H1 (cell line): ENCODE results near the gene SFTPA1. TPM values are rescaled to one million over a fixed set of nuclear protein-coding genes. Genes with fewer than 3 reads are reported as not detected.

Source experiments
- JUN ChIP-seq: IDR thresholded peaks from 2 replicates; pipeline ENCODE4 v1.6.1; 2011; ENCODE audit warnings: low read depth, mild to moderate bottlenecking, improper control_type of control experiment, low read length
- MAX ChIP-seq: IDR thresholded peaks from 2 replicates; pipeline ENCODE4 v1.6.1; 2012; ENCODE audit warnings: inconsistent platforms
- RAD21 ChIP-seq, 2 experiments: IDR thresholded peaks in 1 of 2; conservative IDR thresholded peaks in 1 of 2; 2 replicates each; pipeline ENCODE4 v1.6.1; 2011; ENCODE audit warnings: low read depth in 2 of 2, low read length in 2 of 2, improper control_type of control experiment in 1 of 2, inconsistent platforms in 1 of 2, mild to moderate bottlenecking in 1 of 2, moderate library complexity in 1 of 2
- polyA plus RNA-seq, 7 experiments: library from polyadenylated mRNA; depleted of rRNA in 3 of 7; stranded (reverse) in 5 of 7; unstranded in 2 of 7; fragments of >200 nt in 5 of 7; fragments of 200-250 nt in 2 of 7; gene quantifications; 1 replicate in 5 of 7; 2 replicates in 1 of 7; 4 replicates in 1 of 7; pipeline versions ENCODE4 v1.2.1 to v1.2.3, GENCODE V29; 2011 to 2013; ENCODE audit warnings: missing spikeins in 2 of 7, mixed read lengths in 2 of 7
- total RNA-seq: library from RNA; stranded (reverse); fragmentation: NEBNext Ultra II Directional; extraction: Animal tissue kit (Norgen Biotek cat#: 25700); gene quantifications from 2 replicates; pipeline ENCODE4 v1.2.1, GENCODE V29; 2021
- TF ChIP-seq, protein P1 (sequence below): fragments of 300-600 bp; sonication (generic); IDR thresholded peaks from 2 replicates; pipeline ENCODE4 v1.7.1; 2012; ENCODE audit warnings: low read length, moderate library complexity, mild to moderate bottlenecking, inconsistent platforms; ENCODE audit not compliant: insufficient replicate concordance

SFTPA1 gene
- total and polyA plus RNA-seq, 2 of the 8 experiments (the other 6 are each of a cell fraction or from before 2014, with no cell fraction given), result not detected

GRCh38 chr10:79595510-79595909 is 15.2 kb upstream of the SFTPA1 start (continued):
- TF ChIP-seq, protein P1, sequence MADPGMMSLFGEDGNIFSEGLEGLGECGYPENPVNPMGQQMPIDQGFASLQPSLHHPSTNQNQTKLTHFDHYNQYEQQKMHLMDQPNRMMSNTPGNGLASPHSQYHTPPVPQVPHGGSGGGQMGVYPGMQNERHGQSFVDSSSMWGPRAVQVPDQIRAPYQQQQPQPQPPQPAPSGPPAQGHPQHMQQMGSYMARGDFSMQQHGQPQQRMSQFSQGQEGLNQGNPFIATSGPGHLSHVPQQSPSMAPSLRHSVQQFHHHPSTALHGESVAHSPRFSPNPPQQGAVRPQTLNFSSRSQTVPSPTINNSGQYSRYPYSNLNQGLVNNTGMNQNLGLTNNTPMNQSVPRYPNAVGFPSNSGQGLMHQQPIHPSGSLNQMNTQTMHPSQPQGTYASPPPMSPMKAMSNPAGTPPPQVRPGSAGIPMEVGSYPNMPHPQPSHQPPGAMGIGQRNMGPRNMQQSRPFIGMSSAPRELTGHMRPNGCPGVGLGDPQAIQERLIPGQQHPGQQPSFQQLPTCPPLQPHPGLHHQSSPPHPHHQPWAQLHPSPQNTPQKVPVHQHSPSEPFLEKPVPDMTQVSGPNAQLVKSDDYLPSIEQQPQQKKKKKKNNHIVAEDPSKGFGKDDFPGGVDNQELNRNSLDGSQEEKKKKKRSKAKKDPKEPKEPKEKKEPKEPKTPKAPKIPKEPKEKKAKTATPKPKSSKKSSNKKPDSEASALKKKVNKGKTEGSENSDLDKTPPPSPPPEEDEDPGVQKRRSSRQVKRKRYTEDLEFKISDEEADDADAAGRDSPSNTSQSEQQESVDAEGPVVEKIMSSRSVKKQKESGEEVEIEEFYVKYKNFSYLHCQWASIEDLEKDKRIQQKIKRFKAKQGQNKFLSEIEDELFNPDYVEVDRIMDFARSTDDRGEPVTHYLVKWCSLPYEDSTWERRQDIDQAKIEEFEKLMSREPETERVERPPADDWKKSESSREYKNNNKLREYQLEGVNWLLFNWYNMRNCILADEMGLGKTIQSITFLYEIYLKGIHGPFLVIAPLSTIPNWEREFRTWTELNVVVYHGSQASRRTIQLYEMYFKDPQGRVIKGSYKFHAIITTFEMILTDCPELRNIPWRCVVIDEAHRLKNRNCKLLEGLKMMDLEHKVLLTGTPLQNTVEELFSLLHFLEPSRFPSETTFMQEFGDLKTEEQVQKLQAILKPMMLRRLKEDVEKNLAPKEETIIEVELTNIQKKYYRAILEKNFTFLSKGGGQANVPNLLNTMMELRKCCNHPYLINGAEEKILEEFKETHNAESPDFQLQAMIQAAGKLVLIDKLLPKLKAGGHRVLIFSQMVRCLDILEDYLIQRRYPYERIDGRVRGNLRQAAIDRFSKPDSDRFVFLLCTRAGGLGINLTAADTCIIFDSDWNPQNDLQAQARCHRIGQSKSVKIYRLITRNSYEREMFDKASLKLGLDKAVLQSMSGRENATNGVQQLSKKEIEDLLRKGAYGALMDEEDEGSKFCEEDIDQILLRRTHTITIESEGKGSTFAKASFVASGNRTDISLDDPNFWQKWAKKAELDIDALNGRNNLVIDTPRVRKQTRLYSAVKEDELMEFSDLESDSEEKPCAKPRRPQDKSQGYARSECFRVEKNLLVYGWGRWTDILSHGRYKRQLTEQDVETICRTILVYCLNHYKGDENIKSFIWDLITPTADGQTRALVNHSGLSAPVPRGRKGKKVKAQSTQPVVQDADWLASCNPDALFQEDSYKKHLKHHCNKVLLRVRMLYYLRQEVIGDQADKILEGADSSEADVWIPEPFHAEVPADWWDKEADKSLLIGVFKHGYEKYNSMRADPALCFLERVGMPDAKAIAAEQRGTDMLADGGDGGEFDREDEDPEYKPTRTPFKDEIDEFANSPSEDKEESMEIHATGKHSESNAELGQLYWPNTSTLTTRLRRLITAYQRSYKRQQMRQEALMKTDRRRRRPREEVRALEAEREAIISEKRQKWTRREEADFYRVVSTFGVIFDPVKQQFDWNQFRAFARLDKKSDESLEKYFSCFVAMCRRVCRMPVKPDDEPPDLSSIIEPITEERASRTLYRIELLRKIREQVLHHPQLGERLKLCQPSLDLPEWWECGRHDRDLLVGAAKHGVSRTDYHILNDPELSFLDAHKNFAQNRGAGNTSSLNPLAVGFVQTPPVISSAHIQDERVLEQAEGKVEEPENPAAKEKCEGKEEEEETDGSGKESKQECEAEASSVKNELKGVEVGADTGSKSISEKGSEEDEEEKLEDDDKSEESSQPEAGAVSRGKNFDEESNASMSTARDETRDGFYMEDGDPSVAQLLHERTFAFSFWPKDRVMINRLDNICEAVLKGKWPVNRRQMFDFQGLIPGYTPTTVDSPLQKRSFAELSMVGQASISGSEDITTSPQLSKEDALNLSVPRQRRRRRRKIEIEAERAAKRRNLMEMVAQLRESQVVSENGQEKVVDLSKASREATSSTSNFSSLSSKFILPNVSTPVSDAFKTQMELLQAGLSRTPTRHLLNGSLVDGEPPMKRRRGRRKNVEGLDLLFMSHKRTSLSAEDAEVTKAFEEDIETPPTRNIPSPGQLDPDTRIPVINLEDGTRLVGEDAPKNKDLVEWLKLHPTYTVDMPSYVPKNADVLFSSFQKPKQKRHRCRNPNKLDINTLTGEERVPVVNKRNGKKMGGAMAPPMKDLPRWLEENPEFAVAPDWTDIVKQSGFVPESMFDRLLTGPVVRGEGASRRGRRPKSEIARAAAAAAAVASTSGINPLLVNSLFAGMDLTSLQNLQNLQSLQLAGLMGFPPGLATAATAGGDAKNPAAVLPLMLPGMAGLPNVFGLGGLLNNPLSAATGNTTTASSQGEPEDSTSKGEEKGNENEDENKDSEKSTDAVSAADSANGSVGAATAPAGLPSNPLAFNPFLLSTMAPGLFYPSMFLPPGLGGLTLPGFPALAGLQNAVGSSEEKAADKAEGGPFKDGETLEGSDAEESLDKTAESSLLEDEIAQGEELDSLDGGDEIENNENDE, result no peak
- TF ChIP-seq MAX, result no peak
- TF ChIP-seq JUN, result no peak
- no peak for TF ChIP-seq RAD21 (IDR thresholded peaks at IDR 0.05 in 1 of 2, conservative IDR thresholded peaks at IDR 0.05 in 1 of 2; ENCODE audit: low read depth in 2 of 2, low read length in 2 of 2)
